NCI-H2171 treated with DMSO at 0.1 percent for 48 hours (cell line): ENCODE results near the gene MTHFD1L.
"Not testable (repeated sequence)": the region's sequence is repeated elsewhere in the genome, so short reads cannot be mapped to it uniquely, and the experiment has no call there.

Source experiments
- DNase-seq: peaks from one replicate; lab custom pipeline; 2025; lab: John Stamatoyannopoulos, UW

Gene MTHFD1L

DNA sequence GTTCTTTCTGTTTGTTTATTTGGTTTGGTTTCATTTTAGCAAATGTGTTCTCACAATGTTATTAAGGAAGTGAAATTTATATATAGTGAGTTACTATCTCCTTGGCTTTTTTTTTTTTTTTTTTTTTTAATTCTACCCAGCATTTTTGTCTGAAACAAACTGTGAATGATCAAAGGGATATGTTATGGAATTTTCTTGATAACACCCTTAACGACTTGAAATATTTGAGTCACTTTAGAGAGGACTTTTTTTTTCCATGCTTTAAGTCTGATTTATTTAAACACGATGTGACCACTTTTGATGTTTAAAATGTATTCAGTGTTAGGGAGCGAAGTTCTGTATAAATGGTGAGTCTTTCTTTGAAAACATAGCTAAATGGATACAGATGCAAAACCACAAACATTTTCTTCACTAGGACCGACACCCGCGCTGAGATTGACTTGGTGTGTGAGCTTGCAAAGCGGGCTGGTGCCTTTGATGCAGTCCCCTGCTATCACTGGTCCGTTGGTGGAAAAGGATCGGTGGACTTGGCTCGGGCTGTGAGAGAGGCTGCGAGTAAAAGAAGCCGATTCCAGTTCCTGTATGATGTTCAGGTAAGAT is 149.7 kb downstream of the MTHFD1L start:
- DNase-seq = no peak

DNA sequence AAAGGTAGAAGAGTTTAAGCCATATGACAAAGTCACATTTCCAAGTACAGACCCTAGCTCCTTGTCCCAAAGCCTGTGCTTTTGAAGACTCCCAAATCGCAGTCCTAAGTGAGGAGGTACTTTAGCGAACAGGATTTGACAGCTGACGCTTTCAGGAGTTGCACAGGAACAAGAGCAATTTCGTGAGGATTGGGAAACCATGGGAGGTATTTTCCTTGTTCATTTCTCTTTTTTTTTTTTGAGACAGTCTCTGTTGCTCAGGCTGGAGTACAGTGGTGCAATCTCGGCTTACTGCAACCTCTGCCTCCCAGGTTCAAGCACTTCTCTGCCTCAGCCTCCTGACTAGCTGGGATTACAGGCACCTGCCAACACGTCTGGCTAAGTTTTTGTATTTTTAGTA is 150.6 kb downstream of the MTHFD1L start:
- DNase-seq = no peak

DNA sequence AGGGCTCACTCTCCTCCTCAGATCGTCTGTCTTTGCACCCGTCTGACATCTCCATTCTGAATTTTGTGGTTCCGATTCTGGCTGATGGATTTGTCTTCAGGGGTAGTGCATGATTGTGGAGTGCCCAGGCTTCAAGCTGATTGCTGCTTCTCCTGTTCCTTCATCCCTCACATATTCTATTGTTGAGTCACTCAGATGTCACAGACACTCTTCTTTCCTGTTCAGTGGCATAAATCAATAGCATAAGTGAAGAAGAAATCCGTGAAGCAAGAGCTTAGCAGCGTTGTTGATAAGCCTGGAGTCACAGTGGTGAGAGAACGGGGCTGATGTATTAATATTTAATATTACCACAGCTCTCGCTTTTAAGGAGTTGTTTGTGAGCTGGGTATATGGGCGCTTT is 152.5 kb downstream of the MTHFD1L start:
- no peak for DNase-seq

DNA sequence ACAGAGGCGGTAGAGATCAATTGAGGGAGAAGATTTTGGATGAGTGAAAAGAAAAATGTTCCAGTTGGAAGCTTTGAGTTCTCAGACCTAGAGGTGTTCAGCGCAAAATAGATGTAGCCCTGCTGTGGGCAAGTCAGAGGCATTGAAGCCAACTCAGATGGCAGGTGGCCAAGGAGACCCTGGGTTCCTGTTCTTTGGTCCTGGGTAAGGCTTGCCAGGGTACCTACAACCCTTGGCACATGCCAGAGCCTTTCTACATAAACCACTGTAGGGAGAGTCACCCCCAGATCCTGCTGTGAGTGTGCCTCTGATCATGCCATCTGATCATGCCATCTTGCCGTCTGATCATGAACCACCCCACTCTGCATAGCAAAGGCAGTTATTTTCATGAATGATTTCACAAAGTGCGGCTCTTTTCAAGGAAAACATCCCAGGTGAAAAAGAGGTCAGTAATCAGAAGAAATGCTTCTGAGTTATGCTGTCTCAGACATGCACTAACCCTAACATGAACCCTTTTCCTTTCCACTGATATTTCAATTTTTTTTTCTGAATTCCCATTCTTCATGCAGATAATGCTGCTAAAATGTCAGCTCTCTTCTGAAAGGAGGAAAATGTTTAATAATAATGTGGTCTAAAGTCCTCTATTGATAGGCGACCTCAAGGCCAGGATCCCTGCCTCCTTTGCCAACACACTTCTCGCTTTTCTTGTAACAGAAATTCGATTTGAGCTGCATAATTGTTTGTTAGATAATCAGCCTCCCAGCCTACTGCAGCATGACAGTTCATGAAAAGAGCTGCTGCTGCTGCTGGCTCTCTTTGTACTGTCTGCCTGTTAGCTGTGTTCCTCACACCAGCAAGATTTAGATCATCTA is 153.6 kb downstream of the MTHFD1L start:
- no peak for DNase-seq

DNA sequence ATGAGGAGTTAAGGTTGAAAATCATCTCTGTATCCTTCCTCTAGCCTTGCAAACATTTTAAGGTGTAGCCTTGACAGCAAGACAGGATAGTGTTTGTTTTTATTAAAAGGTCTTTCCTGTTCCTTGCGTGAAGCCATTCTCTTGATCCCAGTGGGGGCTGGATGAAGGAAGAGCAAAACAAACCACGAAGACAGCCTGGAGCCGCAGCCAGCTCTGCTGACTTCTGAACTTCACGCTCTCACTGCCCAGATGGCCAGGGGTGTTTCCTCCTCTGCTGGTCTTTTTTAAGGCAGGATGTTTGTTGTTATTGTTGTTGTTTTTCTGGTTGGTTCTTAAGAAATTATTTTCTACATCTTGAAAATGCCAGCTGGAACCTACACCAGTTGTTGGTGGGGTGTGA is 156.4 kb downstream of the MTHFD1L start:
- DNase-seq = no peak

DNA sequence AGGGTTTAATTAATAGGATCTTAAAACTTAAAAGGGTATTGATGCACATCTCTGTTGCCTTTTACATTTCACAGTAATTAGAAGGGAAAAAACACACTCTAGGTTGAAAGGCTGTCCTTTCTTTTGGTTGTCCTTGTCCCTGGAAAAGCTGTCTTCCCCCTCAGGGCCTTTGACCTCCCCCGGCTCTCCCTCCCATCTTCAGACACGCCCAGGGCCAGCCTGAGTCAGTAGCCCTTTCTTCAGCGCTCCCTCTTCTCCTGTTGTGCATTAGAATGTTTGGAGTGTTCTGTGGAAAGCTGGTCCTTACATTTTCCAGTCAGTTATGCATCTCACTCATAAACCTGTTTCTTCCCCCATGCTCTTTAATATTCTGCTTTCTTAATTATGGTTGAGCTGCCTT is 157.0 kb downstream of the MTHFD1L start:
- DNase-seq = no peak

DNA sequence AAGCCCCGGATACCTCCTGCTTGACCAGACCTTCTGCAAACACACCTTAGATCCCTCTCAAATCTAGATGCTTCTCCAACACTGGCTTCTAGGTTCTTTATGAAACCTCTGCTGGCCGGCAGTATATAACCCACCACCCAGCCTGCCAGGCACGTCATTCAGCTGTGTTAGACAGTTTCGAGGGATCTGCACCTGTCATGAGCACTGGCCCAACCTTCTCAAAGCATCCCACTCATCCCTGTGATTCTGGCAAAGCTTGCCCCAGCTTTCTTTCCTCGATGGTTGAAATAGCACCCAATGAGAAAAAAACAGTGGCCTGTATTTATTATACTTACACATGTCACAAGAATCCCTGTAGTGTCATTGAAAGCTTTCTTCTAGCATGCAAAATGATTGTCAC is 157.8 kb downstream of the MTHFD1L start:
- no peak for DNase-seq

DNA sequence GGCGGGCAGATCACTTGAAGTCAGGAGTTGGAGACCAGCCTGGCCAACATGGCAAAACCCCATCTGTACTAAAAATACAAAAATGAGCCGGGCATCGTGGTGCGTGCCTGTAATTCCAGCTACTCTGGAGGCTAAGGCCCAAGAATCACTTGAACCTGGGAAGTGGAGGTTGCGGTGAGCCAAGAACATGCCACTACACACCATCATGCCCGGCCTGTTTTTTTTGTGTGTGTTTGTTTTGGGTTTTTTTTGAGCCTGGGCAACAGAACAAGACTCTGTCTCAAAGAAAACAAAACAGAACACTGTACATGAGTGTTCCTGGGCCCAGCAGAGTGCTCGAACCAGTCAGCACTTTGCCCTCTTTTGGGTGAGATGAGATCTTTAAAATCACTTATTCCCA is 159.1 kb downstream of the MTHFD1L start:
- no peak for DNase-seq

DNA sequence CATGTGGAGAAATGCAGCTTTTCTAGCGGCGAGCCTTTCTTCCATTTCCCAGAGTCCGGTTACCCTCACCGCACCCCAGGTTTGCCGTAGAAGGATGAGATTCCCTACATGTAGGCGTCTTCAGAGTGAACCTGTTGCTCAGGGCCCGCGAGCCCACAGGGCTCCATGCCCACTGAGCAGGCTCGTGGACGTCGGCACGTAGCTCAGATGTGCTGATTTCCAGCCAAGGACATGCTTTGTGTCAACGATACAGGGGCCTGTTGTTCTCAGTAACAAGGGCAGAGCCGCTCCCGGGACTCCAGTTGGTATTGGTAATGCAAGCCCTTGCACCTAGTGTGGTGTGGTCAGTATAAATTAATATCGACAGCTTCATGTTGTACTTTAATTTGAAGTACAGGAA is 159.6 kb downstream of the MTHFD1L start:
- no peak for DNase-seq

DNA sequence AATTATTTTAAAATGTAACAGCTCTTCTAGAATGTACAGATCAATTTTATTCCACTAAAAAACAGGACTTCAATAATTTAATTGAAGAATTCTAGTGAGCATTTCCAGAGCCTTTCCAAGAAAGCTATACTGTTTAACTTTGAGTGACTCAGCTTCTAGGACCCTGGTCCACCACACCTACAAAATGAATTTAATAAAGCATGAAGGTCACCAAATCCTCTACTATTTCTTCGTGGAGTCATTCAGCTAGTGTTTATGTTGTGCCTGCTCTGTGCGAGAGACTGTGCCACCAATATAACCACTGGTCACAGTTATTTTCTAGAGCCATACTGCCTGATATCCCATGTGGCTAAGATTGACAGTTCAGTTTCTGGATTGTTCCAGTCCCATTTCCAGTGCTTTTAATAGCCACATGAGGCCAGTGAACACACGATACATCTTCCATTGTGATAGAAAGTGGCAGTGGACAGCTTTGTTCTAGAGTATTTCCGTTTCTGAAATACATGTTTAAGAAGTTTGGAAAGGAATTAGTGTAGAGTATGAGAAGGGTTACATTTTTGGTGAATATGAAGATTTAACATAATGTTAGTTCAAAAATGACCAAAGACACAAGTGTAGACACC is 160.7 kb downstream of the MTHFD1L start:
- DNase-seq = no peak

DNA sequence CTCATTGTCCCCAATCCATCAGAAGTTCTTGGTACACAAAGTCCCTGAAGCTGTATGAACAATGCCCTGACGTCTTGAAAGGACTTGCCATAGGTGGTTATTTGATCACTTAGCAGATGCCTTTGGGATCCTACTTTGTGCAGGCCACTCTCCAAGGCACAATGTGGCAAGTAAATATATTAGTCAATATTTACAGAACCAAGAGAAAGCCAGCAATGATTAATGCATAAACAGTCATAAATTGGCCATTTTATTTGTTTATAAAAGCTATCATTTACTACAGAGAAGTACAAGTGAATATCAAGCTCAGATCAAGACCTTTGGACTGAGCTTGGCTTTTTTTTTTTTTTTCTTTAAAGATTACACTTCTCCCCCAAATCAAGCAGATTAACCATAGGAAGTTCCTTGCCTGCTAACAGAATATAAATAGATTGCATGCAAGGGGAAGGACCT is 161.8 kb downstream of the MTHFD1L start:
- DNase-seq = no peak

DNA sequence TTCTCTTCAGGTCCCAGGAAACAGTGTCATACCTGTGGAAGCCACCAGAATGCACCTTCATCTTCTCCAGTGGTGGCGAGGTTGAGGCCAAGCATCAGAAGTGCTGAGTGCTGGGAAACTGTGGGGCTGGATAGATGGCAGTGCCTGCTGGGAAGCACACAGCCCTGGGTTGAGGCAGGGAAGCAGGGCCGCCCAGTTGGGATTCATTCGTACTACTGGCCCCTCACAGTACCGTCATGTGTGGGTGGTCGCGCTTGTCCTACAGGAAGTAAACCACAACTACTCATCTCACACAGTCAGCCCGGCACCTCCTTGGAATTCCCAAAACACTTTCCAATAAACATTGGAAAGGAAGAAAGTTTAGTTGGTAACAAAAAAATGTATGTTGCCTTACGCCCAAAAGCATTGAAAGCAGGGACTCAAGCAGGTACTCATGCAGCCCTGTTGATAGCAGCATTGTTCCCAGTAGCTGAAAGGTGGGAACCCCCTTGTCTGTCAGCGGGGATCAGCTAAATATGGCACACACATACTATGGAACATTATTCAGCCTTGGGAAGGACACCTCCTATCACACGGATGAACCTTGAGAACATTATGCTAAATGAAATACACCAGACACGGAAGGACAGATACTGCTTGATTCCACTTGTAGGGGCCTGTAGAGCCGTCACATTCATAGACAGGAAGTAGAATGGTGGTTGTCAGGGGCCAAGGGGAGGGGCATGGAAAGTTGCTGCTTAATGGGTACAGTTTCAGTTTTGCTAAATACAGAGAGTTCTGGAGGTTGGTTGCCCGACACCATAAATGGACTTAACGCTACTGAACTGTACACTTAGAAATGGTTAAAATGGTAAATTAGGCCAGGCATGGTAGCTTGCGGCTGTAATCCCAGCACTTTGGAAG is 162.7 kb downstream of the MTHFD1L start:
- no peak for DNase-seq

DNA sequence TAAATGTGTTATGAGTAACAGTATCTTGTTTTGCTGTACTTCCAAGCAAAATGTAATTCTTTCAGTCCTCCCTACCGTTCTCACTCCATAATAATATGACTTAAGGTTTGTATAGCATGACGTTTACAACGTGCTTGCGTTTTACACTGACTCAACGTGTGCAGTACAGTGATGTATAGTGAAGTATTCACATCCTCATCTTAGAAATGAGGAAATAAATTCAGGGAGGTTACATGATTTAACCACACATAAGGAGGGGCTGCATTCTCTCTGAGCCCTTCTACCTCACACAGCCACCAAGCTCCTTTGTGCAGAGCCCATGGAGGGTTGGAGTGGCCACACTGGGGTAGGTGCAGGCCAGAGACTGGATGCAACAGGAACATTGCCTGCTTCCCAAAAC is 164.5 kb downstream of the MTHFD1L start:
- DNase-seq = no peak

DNA sequence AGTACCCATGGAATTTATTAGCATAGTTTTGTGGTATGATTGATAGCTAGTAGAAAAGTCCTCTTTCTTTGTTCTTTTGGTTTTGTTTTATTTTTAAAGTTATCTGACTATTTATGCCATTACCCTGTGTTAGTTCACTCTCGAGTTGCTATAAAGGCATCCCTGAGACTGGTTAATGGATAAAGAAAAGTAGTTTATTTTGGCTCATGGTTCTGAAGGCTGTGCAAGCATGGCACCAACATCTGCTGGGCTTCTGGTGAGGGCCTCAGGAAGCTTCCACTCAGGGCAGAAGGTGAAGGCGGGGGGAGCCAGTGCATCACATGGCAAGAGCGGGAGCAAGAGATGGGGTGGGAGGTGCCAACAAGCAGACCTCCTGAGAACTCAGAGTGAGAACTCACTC is 166.5 kb downstream of the MTHFD1L start:
- DNase-seq = no peak

DNA sequence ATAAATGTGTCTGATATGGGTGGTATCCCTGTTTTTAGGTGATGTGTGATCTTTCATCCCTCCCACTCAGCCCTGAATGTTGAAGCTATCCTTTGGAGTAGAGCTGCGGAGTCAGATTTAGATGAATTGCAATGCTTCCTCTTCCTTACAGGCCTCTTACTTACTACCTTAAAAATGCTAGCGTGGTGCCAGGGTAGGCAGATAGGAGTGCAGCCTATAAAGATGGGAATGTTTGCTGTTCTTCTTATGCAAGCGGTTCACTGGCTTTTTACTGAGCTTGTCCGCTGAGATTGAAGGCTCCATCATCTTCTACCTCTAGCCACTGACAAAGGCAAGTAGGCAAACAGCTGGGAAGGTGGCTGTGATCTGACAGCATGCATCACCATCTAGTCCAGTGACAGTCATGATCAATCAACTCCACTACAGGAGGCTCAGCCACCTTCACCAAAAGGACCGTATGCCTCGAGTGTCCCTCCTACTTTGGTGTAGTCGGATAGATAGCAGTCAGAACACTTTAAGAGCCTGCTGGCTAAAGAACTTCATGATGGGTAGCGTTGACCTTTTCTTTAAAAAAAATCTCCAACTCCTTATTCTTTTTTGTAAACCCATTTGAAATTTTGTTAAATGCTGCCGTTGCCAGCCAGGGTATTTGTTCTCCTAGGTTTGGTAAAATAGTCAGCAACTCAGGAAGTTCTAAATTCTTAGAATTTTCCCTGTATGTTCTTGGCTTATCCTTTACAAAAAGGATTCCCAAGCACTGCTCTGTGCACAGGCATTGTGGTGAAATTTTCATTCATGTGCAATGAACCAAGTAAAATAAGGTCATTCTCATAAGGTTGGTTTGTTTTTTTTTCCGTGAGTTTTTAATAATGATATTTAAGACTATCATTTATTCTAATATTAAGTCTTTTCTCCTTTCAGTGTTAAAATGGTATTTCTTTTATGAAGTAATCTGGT is 169.6 kb downstream of the MTHFD1L start:
- no peak for DNase-seq

DNA sequence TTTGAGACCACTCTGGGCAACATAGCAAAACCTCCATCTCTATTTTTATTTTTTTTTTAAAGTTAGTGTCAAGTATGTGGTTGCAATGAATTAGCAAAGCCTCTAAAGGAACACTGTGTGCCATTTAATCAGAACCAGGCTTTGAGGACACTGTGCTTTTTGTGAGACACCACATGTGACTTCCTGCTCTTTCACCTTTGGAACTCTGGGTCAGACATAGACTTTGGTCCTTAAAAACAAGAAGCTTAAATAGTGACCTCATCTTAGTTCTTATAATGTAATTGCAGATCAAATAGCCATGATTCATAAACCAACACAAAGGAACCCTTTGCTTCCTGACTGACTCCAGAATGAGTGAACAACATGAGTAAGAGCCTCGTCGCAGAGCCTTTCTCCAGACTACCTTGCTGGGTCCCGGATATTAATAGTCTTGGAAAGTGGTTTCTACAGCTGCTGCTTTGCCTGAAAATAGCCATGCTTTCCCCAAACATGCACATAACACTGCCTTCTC is 170.8 kb downstream of the MTHFD1L start:
- DNase-seq = not testable (repeated sequence)

DNA sequence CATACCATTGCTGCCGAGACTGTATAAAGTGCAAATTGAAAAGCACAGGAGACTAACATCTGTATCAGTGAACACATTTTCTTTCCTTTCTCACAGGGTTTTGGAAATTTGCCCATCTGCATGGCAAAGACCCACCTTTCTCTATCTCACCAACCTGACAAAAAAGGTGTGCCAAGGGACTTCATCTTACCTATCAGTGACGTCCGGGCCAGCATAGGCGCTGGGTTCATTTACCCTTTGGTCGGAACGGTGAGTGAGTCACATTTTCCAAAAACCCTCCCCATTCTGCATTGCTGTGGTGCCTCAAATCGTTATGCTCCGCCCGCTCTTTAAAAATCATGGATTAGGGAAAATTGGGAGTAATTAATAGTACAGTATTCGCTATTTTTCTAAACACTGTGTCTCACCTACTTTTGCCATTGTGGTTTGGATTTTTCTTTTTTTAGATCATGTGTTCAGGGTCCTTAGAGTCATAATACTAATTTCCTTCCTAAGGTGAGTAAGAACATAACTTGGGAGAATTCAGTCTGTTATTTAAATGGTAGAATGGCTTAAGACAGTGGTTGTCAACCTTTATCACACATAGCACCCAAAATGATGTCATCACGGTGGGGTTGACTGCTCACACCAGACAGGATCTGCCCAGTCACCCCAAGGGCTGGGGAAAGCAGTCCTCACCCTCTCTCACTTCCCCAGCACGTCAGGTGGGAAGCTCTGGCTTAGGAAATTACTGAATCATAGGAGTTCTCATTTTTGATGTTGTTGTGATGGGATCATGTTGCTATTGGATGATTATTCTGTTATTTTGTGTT is 171.6 kb downstream of the MTHFD1L start:
- no peak for DNase-seq

DNA sequence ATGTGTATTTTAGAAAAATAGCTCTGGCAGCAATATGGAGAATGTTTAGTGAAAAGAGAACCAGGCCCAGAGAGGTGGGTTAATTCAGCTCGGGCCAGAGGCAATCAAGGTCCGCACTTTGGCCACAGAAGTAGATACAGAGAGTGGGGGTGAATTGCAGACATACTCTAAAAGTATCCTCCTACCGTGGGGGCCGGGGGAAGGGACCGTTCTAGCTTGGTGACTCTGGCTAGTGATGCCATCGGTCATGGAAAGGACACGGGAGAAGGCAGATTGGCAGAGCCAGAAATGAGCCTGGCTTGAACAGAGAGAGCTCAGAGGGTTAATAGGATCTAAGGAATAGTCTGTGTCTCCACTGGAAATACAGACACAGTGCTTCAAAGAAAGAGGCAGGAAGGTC is 173.1 kb downstream of the MTHFD1L start:
- DNase-seq = no peak

DNA sequence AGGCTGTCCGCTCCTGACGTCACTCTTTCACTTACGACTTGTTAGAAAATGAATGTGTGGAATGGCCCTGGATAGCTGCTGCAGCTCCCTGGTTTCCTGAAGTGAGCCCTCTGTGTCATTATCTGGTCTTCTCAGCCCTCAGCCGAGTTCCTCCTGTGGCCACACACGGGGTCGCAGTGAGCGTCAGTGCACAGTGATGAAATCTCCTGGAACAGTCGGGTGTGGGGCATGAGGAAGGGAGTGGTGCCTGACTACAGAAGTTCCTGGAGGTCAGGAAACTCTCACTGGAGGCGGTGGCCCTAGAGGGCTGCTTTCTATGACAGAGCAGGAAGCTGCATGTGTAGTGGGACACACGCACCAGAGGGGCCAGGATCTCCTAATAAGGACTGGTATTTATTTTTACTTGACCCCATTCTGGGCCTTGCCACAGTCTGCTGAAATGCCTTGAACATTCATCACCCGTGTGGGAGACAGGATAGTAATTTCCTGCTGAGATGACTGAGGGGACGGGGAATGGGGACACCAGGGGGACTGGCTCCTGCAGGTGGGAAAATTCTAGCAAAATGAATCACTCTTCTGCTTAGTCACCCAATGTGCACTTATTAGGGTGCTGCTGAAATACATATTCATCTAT is 175.5 kb downstream of the MTHFD1L start:
- DNase-seq = not testable (repeated sequence)
